IMR-90 (cell line): ENCODE results near the gene AUTS2. TPM values are rescaled to one million over a fixed set of nuclear protein-coding genes. Genes with fewer than 3 reads are reported as not detected.

ENCODE experiments used
- ATAC-seq: fragments of 200-7000 bp; cut with Tn5 transposase; 2 replicates; pipeline ENCODE4 v1.9.1; 2020; ENCODE audit warnings: low read depth, mild to moderate bottlenecking, moderate library complexity
- BruUV-seq: library from RNA; stranded (reverse); fragments of 400-500 nt; replicated peaks from 2 replicates; lab custom pipeline; 2021; lab: Mats Ljungman, UMichigan
- CTCF ChIA-PET: fragments of 300-600 bp; formaldehyde crosslinking; extraction: SDS; loops from one replicate; lab custom pipeline; 2021; ENCODE audit warnings: antibody characterized with exemption; lab: Yijun Ruan, JAX
- POLR2A ChIA-PET: fragments of 300-600 bp; sonication (Branson Sonifier 250); formaldehyde crosslinking; loops from one replicate; lab custom pipeline; 2022; ENCODE audit warnings: antibody characterized with exemption; ENCODE audit not compliant: unreplicated experiment; lab: Charles Lee
- DNase-seq: peaks from one replicate; pipeline ENCODE4 v3.0.0; 2013
- H2AFZ ChIP-seq: replicated peaks from 2 replicates; pipeline ENCODE3; 2013; ENCODE audit warnings: low read length, mild to moderate bottlenecking; ENCODE audit not compliant: poor library complexity
- H2AK5ac ChIP-seq: 2 replicates; pipeline ENCODE4 v1.6.1; 2013; ENCODE audit warnings: low read depth, low read length, inconsistent platforms
- H2AK9ac ChIP-seq: replicated peaks from 2 replicates; pipeline ENCODE3; 2013; ENCODE audit warnings: mild to moderate bottlenecking, low read depth, low read length, moderate library complexity; ENCODE audit not compliant: poor library complexity
- H2BK120ac ChIP-seq: 2 replicates; pipeline ENCODE4 v1.6.1; 2013; ENCODE audit warnings: low read depth, low read length, inconsistent platforms
- H2BK15ac ChIP-seq: 3 replicates; pipeline ENCODE4 v1.6.1; 2013; ENCODE audit warnings: low read depth, low read length, inconsistent platforms
- H2BK20ac ChIP-seq: 2 replicates; pipeline ENCODE4 v1.6.1; 2013; ENCODE audit warnings: low read depth, mild to moderate bottlenecking, inconsistent platforms, low read length, moderate library complexity
- H2BK5ac ChIP-seq: 2 replicates; pipeline ENCODE4 v1.6.1; 2013; ENCODE audit warnings: mild to moderate bottlenecking, low read depth, low read length, inconsistent platforms; ENCODE audit not compliant: poor library complexity, severe bottlenecking
- H3K14ac ChIP-seq: replicated peaks from 2 replicates; pipeline ENCODE4 v1.6.1; 2013; ENCODE audit warnings: low read depth, low read length, inconsistent platforms
- H3K18ac ChIP-seq: 2 replicates; pipeline ENCODE4 v1.6.1; 2013; ENCODE audit warnings: low read depth, low read length, control low read depth
- H3K23ac ChIP-seq: 2 replicates; pipeline ENCODE4 v1.6.1; 2013; ENCODE audit warnings: low read depth, low read length, inconsistent platforms
- H3K27ac ChIP-seq: 2 replicates; pipeline ENCODE4 v1.5.1; 2013; ENCODE audit warnings: mild to moderate bottlenecking, control low read depth, low read length; ENCODE audit not compliant: insufficient read depth
- H3K27me3 ChIP-seq: 2 replicates; pipeline ENCODE4 v1.6.1; 2013; ENCODE audit warnings: low read length; ENCODE audit not compliant: control insufficient read depth, insufficient read depth
- H3K36me3 ChIP-seq: 2 replicates; pipeline ENCODE4 v1.6.1; 2013; ENCODE audit warnings: low read length, mixed read lengths; ENCODE audit not compliant: control insufficient read depth, insufficient read depth
- H3K4ac ChIP-seq: 2 replicates; pipeline ENCODE4 v1.6.1; 2013; ENCODE audit warnings: low read depth, low read length, inconsistent platforms
- H3K4me1 ChIP-seq: 2 replicates; pipeline ENCODE4 v1.6.1; 2013; ENCODE audit warnings: low read length, mixed read lengths; ENCODE audit not compliant: control insufficient read depth, insufficient read depth
- H3K4me2 ChIP-seq: 2 replicates; pipeline ENCODE4 v1.6.1; 2013; ENCODE audit warnings: low read depth, mild to moderate bottlenecking, control low read depth, low read length, moderate library complexity
- H3K4me3 ChIP-seq: 2 replicates; pipeline ENCODE4 v1.5.1; 2013; ENCODE audit warnings: low read depth, mild to moderate bottlenecking, control low read depth, low read length, moderate library complexity; ENCODE audit not compliant: insufficient read depth
- H3K56ac ChIP-seq: 2 replicates; pipeline ENCODE4 v1.6.1; 2013; ENCODE audit warnings: low read length, inconsistent platforms; ENCODE audit not compliant: insufficient read depth; ENCODE audit errors: extremely low read depth
- H3K79me1 ChIP-seq, 2 experiments: 2 replicates each; pipeline ENCODE4 v1.6.1; 2013; ENCODE audit warnings: low read length in 2 of 2, inconsistent platforms in 1 of 2, low read depth in 1 of 2
- H3K9ac ChIP-seq: 2 replicates; pipeline ENCODE4 v1.6.1; 2013; ENCODE audit warnings: low read depth, low read length, control low read depth
- H3K9me1 ChIP-seq: 2 replicates; pipeline ENCODE4 v1.6.1; 2013; ENCODE audit warnings: low read length, inconsistent platforms; ENCODE audit not compliant: insufficient read depth
- H3K9me3 ChIP-seq: 2 replicates; pipeline ENCODE4 v1.6.1; 2013; ENCODE audit warnings: low read length; ENCODE audit not compliant: control insufficient read depth, insufficient read depth
- H4K20me1 ChIP-seq: 2 replicates; pipeline ENCODE4 v1.6.1; 2013; ENCODE audit warnings: low read length, inconsistent platforms; ENCODE audit not compliant: insufficient read depth
- H4K5ac ChIP-seq: 2 replicates; pipeline ENCODE4 v1.6.1; 2013; ENCODE audit warnings: mild to moderate bottlenecking, low read depth, low read length, control low read depth
- H4K8ac ChIP-seq, 2 experiments: 2 replicates each; pipeline ENCODE4 v1.6.1; 2013; ENCODE audit warnings: low read depth in 2 of 2, low read length in 2 of 2, control low read depth in 1 of 2, inconsistent platforms in 1 of 2
- H4K91ac ChIP-seq: 2 replicates; pipeline ENCODE4 v1.6.1; 2013; ENCODE audit warnings: low read depth, low read length, inconsistent platforms; ENCODE audit not compliant: insufficient read depth
- CEBPB ChIP-seq: IDR thresholded peaks from 2 replicates; pipeline ENCODE4 v1.6.1; 2012; ENCODE audit warnings: low read depth, low read length, improper control_type of control experiment
- CHD1 ChIP-seq: IDR thresholded peaks from 2 replicates; pipeline ENCODE4 v1.6.1; 2012; ENCODE audit warnings: low read depth, low read length, improper control_type of control experiment
- MAFK ChIP-seq: IDR thresholded peaks from 2 replicates; pipeline ENCODE4 v1.6.1; 2012; ENCODE audit warnings: low read depth, low read length, improper control_type of control experiment
- MXI1 ChIP-seq: IDR thresholded peaks from 2 replicates; pipeline ENCODE4 v1.6.1; 2012; ENCODE audit warnings: low read depth, mild to moderate bottlenecking, low read length, moderate library complexity, borderline replicate concordance
- NFE2L2 ChIP-seq: fragments of 150-350 bp; IDR thresholded peaks from 2 replicates; pipeline ENCODE4 v1.6.1; 2016; ENCODE audit warnings: low read depth, mild to moderate bottlenecking, low read length
- POLR2A ChIP-seq: IDR thresholded peaks from 2 replicates; pipeline ENCODE4 v1.6.1; 2012; ENCODE audit warnings: mild to moderate bottlenecking, low read depth, low read length
- RAD21 ChIP-seq: IDR thresholded peaks from 2 replicates; pipeline ENCODE4 v1.6.1; 2012; ENCODE audit warnings: low read length, improper control_type of control experiment
- SMC3 ChIP-seq: fragments of 150-350 bp; IDR thresholded peaks from 2 replicates; pipeline ENCODE4 v1.6.1; 2016; ENCODE audit warnings: low read depth, mild to moderate bottlenecking, antibody characterized with exemption, low read length, moderate library complexity
- USF2 ChIP-seq: fragments of 150-350 bp; IDR thresholded peaks from 2 replicates; pipeline ENCODE4 v1.6.1; 2017; ENCODE audit warnings: mild to moderate bottlenecking, antibody characterized with exemption, low read length, low read depth
- WGBS, 2 experiments: methylation state at CpG; one replicate each; pipeline versions ENCODE4 v1.1.5 to v1.1.7; 2013; ENCODE audit warnings: missing lambda C conversion rate in 2 of 2; ENCODE audit not compliant: insufficient read length in 1 of 2; ENCODE audit errors: extremely low coverage in 2 of 2; 5-methylcytosine and 5-hydroxymethylcytosine counted together
- dilution Hi-C: fragments of 300-500 bp; cut with HindIII; formaldehyde crosslinking; loops from one replicate; pipeline ENCODE4 v1.14.3; 2018; ENCODE audit warnings: low sequenced_read_pairs; ENCODE audit not compliant: unreplicated experiment
- in situ Hi-C: fragments of 300-500 bp; cut with MboI; formaldehyde crosslinking; loops from 3 replicates; pipeline ENCODE4 v1.14.3; 2019; ENCODE audit warnings: low sequenced_read_pairs, inconsistent platforms, mixed read lengths
- intact Hi-C: fragments of 100-400 bp; cut with micrococcal nuclease; formaldehyde crosslinking; loops from 2 replicates; pipeline ENCODE4 v1.10.0; 2022
- polyA plus RNA-seq, 3 experiments: library from polyadenylated mRNA; depleted of rRNA; stranded (reverse); fragments of >200 nt; gene quantifications; 2 replicates each; pipeline ENCODE4 v1.2.3, GENCODE V29; 2012; ENCODE audit warnings: low replicate concordance in 1 of 3
- total RNA-seq: library from RNA; depleted of rRNA; stranded (reverse); fragments of >200 nt; gene quantifications from 2 replicates; pipeline ENCODE4 v1.2.3, GENCODE V29; 2012
- TF ChIP-seq, protein P1 (sequence below): fragments of 150-350 bp; IDR thresholded peaks from 2 replicates; pipeline ENCODE4 v1.6.1; 2016; ENCODE audit warnings: low read depth, mild to moderate bottlenecking, low read length, moderate library complexity, borderline replicate concordance

AUTS2 gene
- total and polyA plus RNA-seq, 2 of the 4 experiments (the other 2 are of a cell fraction) = 0.90 to 3.0 TPM

DNA sequence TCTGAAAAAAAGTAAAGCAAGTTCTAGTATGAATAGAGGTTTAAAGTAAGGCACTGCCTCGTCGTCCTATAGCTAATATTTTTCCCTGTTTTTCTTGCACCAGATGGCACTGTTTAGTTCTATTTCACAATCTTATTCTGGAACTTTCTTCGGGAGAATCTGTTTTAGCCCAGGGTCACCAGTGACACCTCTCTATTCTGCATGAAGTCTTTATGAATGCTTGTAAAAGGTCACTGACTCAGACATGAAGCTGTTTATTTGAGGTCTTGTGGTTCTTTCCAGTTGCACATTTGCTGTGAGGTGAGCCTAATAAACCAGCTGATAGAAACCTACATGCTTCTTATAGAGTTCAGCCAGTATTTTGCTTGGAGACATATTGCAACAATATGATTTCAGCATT lies 444.3 kb downstream of the AUTS2 start:
- intact Hi-C loops = loop anchor here (2.0 to 5.0 kb wide), 2 partner anchors 120 to 656 kb away; no protein-coding TSS in a partner anchor
- dilution Hi-C loops = no loop called here
- Histone ChIP-seq H2AK5ac (no peak overlapping the region), H3K27ac (no peak overlapping the region), H2BK20ac (no peak overlapping the region), H3K56ac (no peak overlapping the region), H4K91ac (no peak overlapping the region), H2AFZ (no peak overlapping the region), H2BK5ac (no peak overlapping the region), H4K8ac (no peak overlapping the region), H3K36me3 (no peaks in the 10 kb centered on the region), H3K4ac (no peak overlapping the region), H4K5ac (no peak overlapping the region), H2BK120ac (no peak overlapping the region), H3K4me1 (no peaks in the 10 kb centered on the region), H2BK15ac (no peak overlapping the region), H3K18ac (no peak overlapping the region), H3K9me1 (no peaks in the 10 kb centered on the region), H3K4me2 (no peak overlapping the region), H3K27me3 (no peaks in the 10 kb centered on the region), H3K9me3 (peaks cover 2% of the 10 kb centered on the region; the same call in 1 of the 2 replicates), H3K9ac (no peak overlapping the region), H4K20me1 (no peaks in the 10 kb centered on the region), H3K23ac (no peak overlapping the region), H2AK9ac (no peak overlapping the region), H3K79me1 (no peaks in the 10 kb centered on the region), H3K4me3 (no peak overlapping the region), H3K14ac (no peak overlapping the region)
- no TSS peak for BruUV-seq
- ChIA-PET POLR2A (no interaction called here), CTCF (interaction anchor here (1.6 kb wide), 1 partner anchor 656 kb away, joined by 5 read pairs; no protein-coding TSS in a partner anchor)
- WGBS, 2 experiments = no CpG with 5 or more reads among the region's 3 CpGs
- in situ Hi-C loops = no loop called here
- no peak for TF ChIP-seq NFE2L2
- TF ChIP-seq SMC3 = no peak
- TF ChIP-seq RAD21 = no peak
- no peak for TF ChIP-seq MXI1
- TF ChIP-seq, protein P1, sequence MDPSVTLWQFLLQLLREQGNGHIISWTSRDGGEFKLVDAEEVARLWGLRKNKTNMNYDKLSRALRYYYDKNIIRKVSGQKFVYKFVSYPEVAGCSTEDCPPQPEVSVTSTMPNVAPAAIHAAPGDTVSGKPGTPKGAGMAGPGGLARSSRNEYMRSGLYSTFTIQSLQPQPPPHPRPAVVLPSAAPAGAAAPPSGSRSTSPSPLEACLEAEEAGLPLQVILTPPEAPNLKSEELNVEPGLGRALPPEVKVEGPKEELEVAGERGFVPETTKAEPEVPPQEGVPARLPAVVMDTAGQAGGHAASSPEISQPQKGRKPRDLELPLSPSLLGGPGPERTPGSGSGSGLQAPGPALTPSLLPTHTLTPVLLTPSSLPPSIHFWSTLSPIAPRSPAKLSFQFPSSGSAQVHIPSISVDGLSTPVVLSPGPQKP = no peak
- no peak for TF ChIP-seq CEBPB
- TF ChIP-seq USF2 = no peak
- no peak for TF ChIP-seq CHD1
- no peak for TF ChIP-seq MAFK
- TF ChIP-seq POLR2A = no peak
- DNase-seq = no peak
- no peak for ATAC-seq
